8988T (cell line): ENCODE measurements around the gene AGPAT3.

Experiments
- DNase-seq: peaks from one replicate; pipeline ENCODE4 v3.0.0; 2011

The AGPAT3 gene

GRCh38 chr21:44029460-44030087, 164.6 kb downstream of the AGPAT3 start:
- DNase-seq: no peak

GRCh38 chr21:44035244-44035643, 170.2 kb downstream of the AGPAT3 start:
- no peak for DNase-seq
